Omental fat pad (tissue), 4 donors: ENCODE data around the gene ABCD3. TPM values are rescaled to one million over a fixed set of nuclear protein-coding genes. Genes with fewer than 3 reads are reported as not detected.
"Not testable (repeated sequence)": the region's sequence is repeated elsewhere in the genome, so short reads cannot be mapped to it uniquely, and the experiment has no call there.

Source experiments
- ATAC-seq: fragments of 150-250 bp; one replicate; pipeline ENCODE4 v1.9.1; 2016; ENCODE audit warnings: mild to moderate bottlenecking, moderate library complexity; ENCODE audit not compliant: low FRiP score
- DNase-seq: peaks from one replicate; pipeline ENCODE4 v3.0.0-alpha.2; 2019; ENCODE audit warnings: low spot score
- CTCF ChIP-seq, 3 donors: fragments of 450-650 bp; IDR thresholded peaks; one replicate each; pipeline ENCODE4 v1.5.1; 2016 to 2017; ENCODE audit warnings: antibody characterized with exemption in 3 of 3, mild to moderate bottlenecking in 3 of 3, moderate library complexity in 2 of 3
- total RNA-seq, 4 donors: library from RNA; depleted of rRNA; stranded (reverse); fragments of >200 nt; gene quantifications; one replicate each; pipeline ENCODE4 v1.1.0, GENCODE V29; 2016

ABCD3 gene
- total RNA-seq, 4 donors from 2014 or later, result 18.5 to 43.5 (median 23.4) TPM

GRCh38 chr1:94416901-94417727 lies 1.1 kb upstream of the ABCD3 start:
- TF ChIP-seq CTCF (IDR thresholded peaks at IDR 0.05), result no peak
- DNase-seq (no peak), ATAC-seq (no peak)

GRCh38 chr1:94417728-94417977 lies 536 bp upstream of the ABCD3 start:
- TF ChIP-seq CTCF (IDR thresholded peaks at IDR 0.05), result no peak
- DNase-seq (no peak), ATAC-seq (no peak)

- ATAC-seq (peak; percentile 18), DNase-seq (peak; percentile 40)
Measured at GRCh38 chr1:94418664-94419655, 771 bp downstream of the ABCD3 start.

GRCh38 chr1:94422115-94422820 lies 4.1 kb downstream of the ABCD3 start:
- DNase-seq (no peak), ATAC-seq (no peak)
- no peak for TF ChIP-seq CTCF (IDR thresholded peaks at IDR 0.05)

More at GRCh38 chr1:94418664-94419655, 771 bp downstream of the ABCD3 start:
- TF ChIP-seq CTCF (IDR thresholded peaks at IDR 0.05), result no peak

GRCh38 chr1:94425821-94426484 lies 7.8 kb downstream of the ABCD3 start:
- ATAC-seq (no peak), DNase-seq (no peak)
- no peak for TF ChIP-seq CTCF (IDR thresholded peaks at IDR 0.05)

GRCh38 chr1:94426485-94426870 lies 8.3 kb downstream of the ABCD3 start:
- ATAC-seq, DNase-seq: not testable (repeated sequence)
